ENCODE data around the gene TRPV5.
"Not testable (repeated sequence)": the region's sequence is repeated elsewhere in the genome, so short reads cannot be mapped to it uniquely, and the experiment has no call there.

Gene TRPV5

GRCh38 chr7:142933624-142934023 is at the start of gene TRPV5:
TSS of gene TRPV5 (minus strand) at chr7:142933746. CDS start at chr7:142933459, 287 bp downstream.
- DNase-seq: no peak

- DNase-seq: not testable (repeated sequence)
These were observed 44.9 kb upstream of the TRPV5 start for GRCh38 chr7:142978402-142978801.

GRCh38 chr7:142974626-142975025 is 41.1 kb upstream of the TRPV5 start:
- DNase-seq: no peak

GRCh38 chr7:142969183-142969582 is 35.6 kb upstream of the TRPV5 start:
- DNase-seq: no peak

- no peak for DNase-seq
These were observed 34.7 kb upstream of the TRPV5 start for GRCh38 chr7:142968229-142968628.

- no peak for DNase-seq
These were observed 31.1 kb upstream of the TRPV5 start for GRCh38 chr7:142964502-142965246.

- DNase-seq: no peak
These were observed 30.4 kb upstream of the TRPV5 start for GRCh38 chr7:142963993-142964392.

GRCh38 chr7:142962991-142963390 is 29.4 kb upstream of the TRPV5 start:
- no peak for DNase-seq

- no peak for DNase-seq
These were observed 28.7 kb upstream of the TRPV5 start, which contains the start of gene KEL for GRCh38 chr7:142961973-142962926. TSS of gene KEL (minus strand) at chr7:142962363. CDS start at chr7:142962206, 157 bp downstream.

GRCh38 chr7:142961595-142961972 is 28.0 kb upstream of the TRPV5 start:
- no peak for DNase-seq

- no peak for DNase-seq
These were observed 27.5 kb upstream of the TRPV5 start for GRCh38 chr7:142960955-142961512.

GRCh38 chr7:142959202-142959601 is 25.7 kb upstream of the TRPV5 start:
- no peak for DNase-seq

GRCh38 chr7:142957723-142958122 is 24.2 kb upstream of the TRPV5 start:
- no peak for DNase-seq

- DNase-seq: no peak
These were observed 23.5 kb upstream of the TRPV5 start for GRCh38 chr7:142956951-142957623.

GRCh38 chr7:142954680-142955268 is 21.2 kb upstream of the TRPV5 start:
- DNase-seq: no peak

GRCh38 chr7:142950235-142950634 is 16.7 kb upstream of the TRPV5 start:
- no peak for DNase-seq

GRCh38 chr7:142948603-142949002 is 15.1 kb upstream of the TRPV5 start:
- DNase-seq: no peak

GRCh38 chr7:142945001-142945400 is 11.5 kb upstream of the TRPV5 start:
- DNase-seq: no peak

- DNase-seq: no peak
These were observed 10.2 kb upstream of the TRPV5 start for GRCh38 chr7:142943706-142944268.

GRCh38 chr7:142942746-142943145 is 9.2 kb upstream of the TRPV5 start:
- no peak for DNase-seq

- no peak for DNase-seq
These were observed 8.0 kb upstream of the TRPV5 start for GRCh38 chr7:142941541-142941940.

- no peak for DNase-seq
These were observed 7.5 kb upstream of the TRPV5 start for GRCh38 chr7:142940966-142941535.

All from CD4-positive, alpha-beta T cell treated with Interferon gamma for 1 hour (primary cell).